A673 (cell line): ENCODE data around the gene TPK1. TPM values are rescaled to one million over a fixed set of nuclear protein-coding genes. Genes with fewer than 3 reads are reported as not detected.

ENCODE experiments used
- BruUV-seq: library from RNA; stranded (reverse); fragments of 400-500 nt; replicated peaks from 2 replicates; lab custom pipeline; 2021; lab: Mats Ljungman, UMichigan
- CTCF ChIA-PET: fragments of 300-600 bp; sonication (Branson Sonifier 250); formaldehyde crosslinking; loops from one replicate; lab custom pipeline; 2022; ENCODE audit warnings: antibody characterized with exemption; lab: Charles Lee
- POLR2A ChIA-PET: fragments of 300-600 bp; sonication (Branson Sonifier 250); formaldehyde crosslinking; loops from one replicate; lab custom pipeline; 2022; ENCODE audit warnings: antibody characterized with exemption; ENCODE audit not compliant: low non-redundant PET; lab: Charles Lee
- DNase-seq: peaks from one replicate; pipeline ENCODE4 v3.0.0-alpha.2; 2015; ENCODE audit warnings: low spot score
- H3K27ac ChIP-seq: fragments of 200-600 bp; sonication (generic); 2 replicates; pipeline ENCODE4 v1.5.1; 2016; ENCODE audit warnings: mixed run types, low read depth, mild to moderate bottlenecking, mixed read lengths, antibody characterized with exemption, low read length; ENCODE audit not compliant: poor library complexity, severe bottlenecking
- H3K27me3 ChIP-seq: fragments of 200-600 bp; sonication (generic); replicated peaks from 2 replicates; pipeline ENCODE4 v1.6.1; 2017; ENCODE audit warnings: mixed run types, low read depth, mild to moderate bottlenecking, mixed read lengths, antibody characterized with exemption, low read length; ENCODE audit not compliant: insufficient read depth, poor library complexity
- H3K36me3 ChIP-seq: fragments of 200-600 bp; sonication (generic); 2 replicates; pipeline ENCODE4 v1.6.1; 2016; ENCODE audit warnings: mixed run types, mild to moderate bottlenecking, mixed read lengths, antibody characterized with exemption, low read length; ENCODE audit not compliant: insufficient read depth, poor library complexity, severe bottlenecking
- H3K4me1 ChIP-seq: fragments of 200-600 bp; sonication (generic); 2 replicates; pipeline ENCODE4 v1.6.1; 2017; ENCODE audit warnings: mixed run types, mild to moderate bottlenecking, mixed read lengths, antibody characterized with exemption, low read length; ENCODE audit not compliant: insufficient read depth, poor library complexity, severe bottlenecking
- H3K4me3 ChIP-seq: fragments of 200-600 bp; sonication (generic); 2 replicates; pipeline ENCODE4 v1.5.1; 2016; ENCODE audit warnings: low read depth, mixed run types, mild to moderate bottlenecking, mixed read lengths, low read length; ENCODE audit not compliant: poor library complexity, severe bottlenecking
- H3K9me3 ChIP-seq: fragments of 200-600 bp; sonication (generic); 2 replicates; pipeline ENCODE4 v1.6.1; 2016; ENCODE audit warnings: mixed run types, low read depth, mild to moderate bottlenecking, mixed read lengths, antibody characterized with exemption, low read length; ENCODE audit not compliant: poor library complexity, severe bottlenecking
- CTCF ChIP-seq: fragments of 300-800, 200-600 bp; sonication (generic); conservative IDR thresholded peaks from 2 replicates; pipeline ENCODE4 v1.5.1; 2017; ENCODE audit warnings: low read depth, mild to moderate bottlenecking, antibody characterized with exemption, low read length, moderate library complexity, mixed read lengths
- EZH2 ChIP-seq: fragments of 200-600 bp; sonication (generic); IDR thresholded peaks from 2 replicates; pipeline ENCODE4 v1.6.1; 2017; ENCODE audit warnings: borderline replicate concordance, low read depth, mild to moderate bottlenecking, mixed read lengths, antibody characterized with exemption, low read length; ENCODE audit not compliant: poor library complexity, severe bottlenecking
- intact Hi-C: fragments of 100-400 bp; cut with micrococcal nuclease; formaldehyde crosslinking; loops from one replicate; pipeline ENCODE4 v1.10.0; 2022; ENCODE audit not compliant: unreplicated experiment
- total RNA-seq: library from RNA; stranded (reverse); gene quantifications from 2 replicates; pipeline ENCODE4 v1.2.3, GENCODE V29; 2021

Gene TPK1
- total RNA-seq, 1 experiment from 2014 or later: 3.5 TPM

GRCh38 chr7:144787127-144787526 lies 48.7 kb downstream of the TPK1 start:
- Histone ChIP-seq H3K4me3 (no peak overlapping the region), H3K36me3 (no peaks in the 10 kb centered on the region), H3K9me3 (no peaks in the 10 kb centered on the region), H3K27ac (no peak overlapping the region), H3K4me1 (no peaks in the 10 kb centered on the region), H3K27me3 (no peaks in the 10 kb centered on the region)
- TF ChIP-seq EZH2 (no peak), CTCF (peak; percentile 21; the same call in 1 of the 2 replicates)
- ChIA-PET CTCF (no interaction called here), POLR2A (no interaction called here)
- no TSS peak for BruUV-seq
- no peak for DNase-seq
- intact Hi-C loops: no loop called here

- Histone ChIP-seq H3K4me1 (no peaks in the 10 kb centered on the region), H3K9me3 (no peaks in the 10 kb centered on the region), H3K36me3 (no peaks in the 10 kb centered on the region), H3K27ac (no peak overlapping the region), H3K4me3 (no peak overlapping the region), H3K27me3 (no peaks in the 10 kb centered on the region)
- POLR2A ChIA-PET: no interaction called here
- TF ChIP-seq EZH2 (no peak), CTCF (peak; percentile 31; the same call in 1 of the 2 replicates)
- no TSS peak for BruUV-seq
- CTCF ChIA-PET: no interaction called here
- DNase-seq: no peak
- intact Hi-C loops: no loop called here
Observed at GRCh38 chr7:144786522-144786921, 49.3 kb downstream of the TPK1 start.

- no TSS peak for BruUV-seq
- POLR2A ChIA-PET: no interaction called here
- intact Hi-C loops: no loop called here
Observed at GRCh38 chr7:144786079-144786478, 49.8 kb downstream of the TPK1 start.

More at GRCh38 chr7:144786079-144786478, 49.8 kb downstream of the TPK1 start:
- TF ChIP-seq CTCF (no peak), EZH2 (no peak)
- no peak overlapping the region for H3K4me3 ChIP-seq
- CTCF ChIA-PET: no interaction called here
- H3K36me3 ChIP-seq: no peaks in the 10 kb centered on the region
- no peaks in the 10 kb centered on the region for H3K9me3 ChIP-seq
- H3K4me1 ChIP-seq: no peaks in the 10 kb centered on the region
- DNase-seq: no peak
- no peak overlapping the region for H3K27ac ChIP-seq
- no peaks in the 10 kb centered on the region for H3K27me3 ChIP-seq
